Glutamatergic neuron (in vitro differentiated cells): ENCODE results near the gene RCOR1. TPM values are rescaled to one million over a fixed set of nuclear protein-coding genes. Genes with fewer than 3 reads are reported as not detected.

Source experiments
- DNase-seq: peaks from one replicate; pipeline ENCODE4 v3.0.0; 2022
- H3K27ac Mint-ChIP-seq: one replicate; pipeline ENCODE4 v1.8.0; 2020; ENCODE audit warnings: mild to moderate bottlenecking, mixed read lengths, inconsistent platforms; ENCODE audit not compliant: unreplicated experiment
- H3K27me3 Mint-ChIP-seq: one replicate; pipeline ENCODE4 v1.8.0; 2020; ENCODE audit warnings: mild to moderate bottlenecking, moderate library complexity, mixed read lengths, inconsistent platforms; ENCODE audit not compliant: unreplicated experiment
- H3K36me3 Mint-ChIP-seq: one replicate; pipeline ENCODE4 v1.8.0; 2020; ENCODE audit warnings: mild to moderate bottlenecking, mixed read lengths, inconsistent platforms; ENCODE audit not compliant: unreplicated experiment
- H3K4me1 Mint-ChIP-seq: one replicate; pipeline ENCODE4 v1.8.0; 2020; ENCODE audit warnings: mild to moderate bottlenecking, low read depth, mixed read lengths, inconsistent platforms; ENCODE audit not compliant: unreplicated experiment
- H3K4me3 Mint-ChIP-seq: one replicate; pipeline ENCODE4 v1.8.0; 2020; ENCODE audit warnings: mild to moderate bottlenecking, mixed read lengths, inconsistent platforms; ENCODE audit not compliant: unreplicated experiment
- H3K9me3 Mint-ChIP-seq: one replicate; pipeline ENCODE4 v1.8.0; 2020; ENCODE audit warnings: mild to moderate bottlenecking, moderate library complexity, mixed read lengths, inconsistent platforms; ENCODE audit not compliant: unreplicated experiment
- total RNA-seq: library from RNA; stranded (reverse); fragmentation: NEBNext Ultra II Directional; extraction: Animal tissue kit (Norgen Biotek cat#: 25700); gene quantifications from one replicate; pipeline ENCODE4 v1.2.1, GENCODE V29; 2021; ENCODE audit not compliant: unreplicated experiment
- TF ChIP-seq, protein P1 (sequence below): fragments of 200-600 bp; sonication (generic); IDR thresholded peaks from one replicate; pipeline ENCODE4 v1.5.0; 2021; ENCODE audit not compliant: partially characterized antibody, unreplicated experiment

Gene RCOR1
- total RNA-seq, 1 donor from 2014 or later, result 14.3 TPM

DNA sequence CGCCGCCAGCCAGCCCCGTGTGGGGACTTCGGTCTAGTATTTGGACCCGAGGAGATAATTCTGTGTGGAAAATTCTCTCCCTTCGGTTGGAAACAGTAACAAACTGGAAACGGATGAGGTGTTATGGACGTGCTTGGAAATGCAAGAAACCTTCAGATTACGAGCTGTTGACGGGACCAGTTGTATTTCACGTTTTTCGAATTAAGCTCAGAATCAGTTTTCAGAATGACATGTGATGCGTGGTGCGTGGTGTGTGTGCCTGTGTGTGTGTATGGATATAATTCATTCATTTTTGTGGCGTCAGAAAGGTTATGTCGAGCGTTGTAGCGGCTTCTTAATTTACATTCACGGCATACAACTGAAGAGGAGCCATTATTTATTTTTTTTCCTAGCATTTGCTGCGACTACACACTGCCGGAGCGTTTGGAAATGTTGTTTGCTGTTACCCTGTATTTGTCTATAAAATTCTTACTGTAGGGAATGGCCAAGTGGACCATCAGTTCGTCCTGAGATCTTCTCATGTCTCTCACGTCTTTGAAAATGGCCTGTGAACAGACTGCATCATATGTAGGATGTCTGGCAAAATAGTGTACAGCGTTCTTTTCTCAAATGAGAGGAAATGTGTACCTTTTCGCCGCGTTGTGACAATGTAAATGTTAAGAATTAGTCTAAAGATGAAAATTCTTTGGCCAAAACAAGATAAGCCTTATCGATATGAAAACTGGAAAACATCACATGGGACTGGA is 186.1 kb downstream of the RCOR1 start:
- H3K27ac Mint-ChIP-seq, result peak overlapping the region; percentile 79
- H3K9me3 Mint-ChIP-seq, result peaks cover 3% of the 10 kb centered on the region
- TF ChIP-seq, protein P1, sequence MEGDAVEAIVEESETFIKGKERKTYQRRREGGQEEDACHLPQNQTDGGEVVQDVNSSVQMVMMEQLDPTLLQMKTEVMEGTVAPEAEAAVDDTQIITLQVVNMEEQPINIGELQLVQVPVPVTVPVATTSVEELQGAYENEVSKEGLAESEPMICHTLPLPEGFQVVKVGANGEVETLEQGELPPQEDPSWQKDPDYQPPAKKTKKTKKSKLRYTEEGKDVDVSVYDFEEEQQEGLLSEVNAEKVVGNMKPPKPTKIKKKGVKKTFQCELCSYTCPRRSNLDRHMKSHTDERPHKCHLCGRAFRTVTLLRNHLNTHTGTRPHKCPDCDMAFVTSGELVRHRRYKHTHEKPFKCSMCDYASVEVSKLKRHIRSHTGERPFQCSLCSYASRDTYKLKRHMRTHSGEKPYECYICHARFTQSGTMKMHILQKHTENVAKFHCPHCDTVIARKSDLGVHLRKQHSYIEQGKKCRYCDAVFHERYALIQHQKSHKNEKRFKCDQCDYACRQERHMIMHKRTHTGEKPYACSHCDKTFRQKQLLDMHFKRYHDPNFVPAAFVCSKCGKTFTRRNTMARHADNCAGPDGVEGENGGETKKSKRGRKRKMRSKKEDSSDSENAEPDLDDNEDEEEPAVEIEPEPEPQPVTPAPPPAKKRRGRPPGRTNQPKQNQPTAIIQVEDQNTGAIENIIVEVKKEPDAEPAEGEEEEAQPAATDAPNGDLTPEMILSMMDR, result no peak
- H3K4me1 Mint-ChIP-seq, result peaks cover 36% of the 10 kb centered on the region
- no peak for DNase-seq
- peak overlapping the region; percentile 82 for H3K4me3 Mint-ChIP-seq
- H3K27me3 Mint-ChIP-seq, result peaks cover 11% of the 10 kb centered on the region
- H3K36me3 Mint-ChIP-seq, result no peaks in the 10 kb centered on the region

DNA sequence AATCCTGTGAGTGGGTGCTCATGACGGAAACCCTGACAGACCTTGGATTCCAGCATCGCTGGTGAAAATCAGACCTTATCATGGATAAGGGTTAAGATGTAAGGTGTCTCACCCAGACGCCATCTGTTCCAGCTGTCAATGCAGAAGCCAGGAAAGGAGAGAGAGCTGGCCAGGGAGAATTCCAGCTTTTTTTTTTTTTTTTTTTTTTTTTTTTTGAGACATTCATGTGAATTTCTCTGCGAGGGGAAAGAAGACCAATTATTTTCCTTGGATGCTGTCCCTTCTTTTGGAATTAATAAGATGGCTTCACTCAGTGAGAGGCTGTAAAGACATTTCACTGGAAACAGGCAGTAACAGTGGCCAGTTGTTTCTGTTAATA is 186.6 kb downstream of the RCOR1 start:
- TF ChIP-seq, protein P1, result no peak
- H3K27me3 Mint-ChIP-seq, result peaks cover 14% of the 10 kb centered on the region

DNA sequence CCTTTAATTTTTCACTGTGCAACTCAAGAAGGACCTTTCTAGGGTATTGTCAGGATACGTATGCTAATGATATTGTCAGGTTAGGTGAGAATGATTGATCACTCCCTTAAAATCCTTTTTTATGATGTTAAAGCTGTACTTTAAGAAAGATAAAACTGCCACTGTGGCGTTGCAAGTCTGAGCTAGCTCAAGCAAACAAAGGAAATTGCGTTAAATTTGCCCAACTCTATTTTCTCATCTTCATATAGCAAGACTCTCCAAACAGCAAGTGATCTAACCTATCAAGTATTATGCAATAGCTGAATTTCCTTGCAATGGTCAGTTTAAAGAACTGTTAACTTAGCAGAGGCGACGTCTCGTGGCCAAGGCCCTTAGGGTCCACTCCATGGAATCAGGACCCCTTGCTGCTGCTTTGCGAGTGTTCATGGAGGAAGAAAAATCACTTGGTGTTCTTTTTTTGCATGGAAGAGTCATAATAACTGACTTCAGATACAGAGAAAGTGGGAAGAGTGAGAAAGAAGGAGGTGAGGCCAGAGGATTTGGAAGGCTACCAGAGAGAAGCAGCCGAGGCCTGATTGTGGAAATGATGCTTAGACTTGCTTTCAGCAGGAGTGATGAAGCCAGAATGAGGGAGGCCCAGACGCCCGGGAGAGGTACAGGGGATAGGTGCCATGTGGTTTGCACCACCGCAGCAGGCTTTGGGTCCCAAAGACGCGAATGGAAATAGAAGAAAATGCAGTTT is 187.3 kb downstream of the RCOR1 start:
- peaks cover 3% of the 10 kb centered on the region for H3K9me3 Mint-ChIP-seq
- peaks cover 14% of the 10 kb centered on the region for H3K27me3 Mint-ChIP-seq
- DNase-seq, result no peak
- H3K36me3 Mint-ChIP-seq, result no peaks in the 10 kb centered on the region
- H3K4me1 Mint-ChIP-seq, result peaks cover 37% of the 10 kb centered on the region
- peak overlapping the region; percentile 64 for H3K4me3 Mint-ChIP-seq
- TF ChIP-seq, protein P1, result no peak
- peak overlapping the region; percentile 79 for H3K27ac Mint-ChIP-seq

More for the DNA sequence above, 186.6 kb downstream of the RCOR1 start:
- H3K36me3 Mint-ChIP-seq, result no peaks in the 10 kb centered on the region
- peaks cover 3% of the 10 kb centered on the region for H3K9me3 Mint-ChIP-seq
- DNase-seq, result no peak
- peak overlapping the region; percentile 79 for H3K27ac Mint-ChIP-seq
- peak overlapping the region; percentile 82 for H3K4me3 Mint-ChIP-seq
- H3K4me1 Mint-ChIP-seq, result peaks cover 40% of the 10 kb centered on the region

Other genes starting within 250 kb of the RCOR1 start
- gene CINP, start 229.8 kb upstream of the RCOR1 start, total RNA-seq, result 25.9 TPM
- 24.5 TPM for gene TECPR2, start 229.7 kb upstream of the RCOR1 start, total RNA-seq
- gene ANKRD9, start 82.9 kb upstream of the RCOR1 start, total RNA-seq, result 3.5 TPM
- 16.7 TPM for gene TRAF3, start 184.8 kb downstream of the RCOR1 start, total RNA-seq